H1 (cell line): Measurements from ENCODE around the gene PTTG2. TPM values are rescaled to one million over a fixed set of nuclear protein-coding genes. Genes with fewer than 3 reads are reported as not detected.

ENCODE experiments used
- PHF8 ChIP-seq: fragments of 200-600 bp; sonication (generic); conservative IDR thresholded peaks from 2 replicates; pipeline ENCODE4 v1.7.1; 2012; ENCODE audit warnings: low read depth, mild to moderate bottlenecking, inconsistent platforms, low read length, moderate library complexity
- polyA plus RNA-seq, 7 experiments: library from polyadenylated mRNA; depleted of rRNA in 3 of 7; stranded (reverse) in 5 of 7; unstranded in 2 of 7; fragments of >200 nt in 5 of 7; fragments of 200-250 nt in 2 of 7; gene quantifications; 1 replicate in 5 of 7; 2 replicates in 1 of 7; 4 replicates in 1 of 7; pipeline versions ENCODE4 v1.2.1 to v1.2.3, GENCODE V29; 2011 to 2013; ENCODE audit warnings: missing spikeins in 2 of 7, mixed read lengths in 2 of 7
- total RNA-seq: library from RNA; stranded (reverse); fragmentation: NEBNext Ultra II Directional; extraction: Animal tissue kit (Norgen Biotek cat#: 25700); gene quantifications from 2 replicates; pipeline ENCODE4 v1.2.1, GENCODE V29; 2021

Gene PTTG2
- total and polyA plus RNA-seq, 2 of the 8 experiments (the other 6 are each of a cell fraction or from before 2014, with no cell fraction given) = not detected

DNA sequence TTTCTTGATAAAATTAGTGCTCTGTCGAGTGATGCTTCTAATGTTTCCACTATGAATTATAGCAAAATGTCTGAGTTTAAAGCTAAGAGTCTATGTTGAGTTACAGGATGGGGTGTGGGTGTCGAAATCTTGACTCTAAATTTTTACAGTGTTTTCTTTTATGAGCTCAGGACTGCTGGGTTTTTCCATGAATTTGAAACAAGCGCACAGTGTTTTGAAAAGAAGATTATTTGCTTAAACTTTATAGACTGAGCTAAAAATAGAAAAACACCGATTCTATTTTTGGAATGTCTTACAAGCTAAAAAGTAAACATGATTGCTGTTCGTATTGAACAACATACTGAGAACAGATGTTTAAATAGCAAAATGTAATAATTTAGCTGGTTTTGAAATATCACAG, 7.5 kb downstream of the PTTG2 start (continued):
- no peak for TF ChIP-seq PHF8
- TF ChIP-seq, all 59 proteins: peak for 0
